ENCODE results near the gene KCNC1. TPM values are rescaled to one million over a fixed set of nuclear protein-coding genes. Genes with fewer than 3 reads are reported as not detected.

Gene KCNC1
- total and polyA plus RNA-seq, 9 of the 15 experiments (the other 6 are each of a cell fraction or from before 2014, with no cell fraction given), result 0.05 to 0.08 TPM; not detected in 7

DNA sequence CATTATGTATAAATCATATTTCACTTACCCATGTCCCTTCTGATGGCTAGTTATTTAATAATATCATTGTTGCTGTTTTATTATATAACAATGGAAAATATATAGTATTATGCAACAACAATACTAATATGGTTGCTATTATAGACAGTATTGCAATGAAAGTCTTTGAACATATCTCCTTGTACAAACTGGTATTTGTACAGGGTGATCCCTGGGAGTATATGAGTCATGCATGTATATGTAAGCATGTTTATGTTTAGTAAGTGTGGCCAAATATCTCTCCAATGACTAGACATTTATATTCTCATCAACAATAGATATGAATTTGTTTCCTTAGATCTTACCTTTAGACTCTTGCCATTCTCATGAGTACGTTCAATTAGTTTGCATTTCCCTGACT is 55.9 kb downstream of the KCNC1 start:
- no peak for FAIRE-seq
- ATAC-seq, result no peak
- ChIA-PET CTCF (ENCODE audit: low intra/inter-chr PET ratio) (no interaction called here), POLR2A (interaction anchor here (1.0 kb wide), 1 partner anchor 11 kb away, joined by 3 read pairs; no protein-coding TSS in a partner anchor)
- BruUV-seq (replicated peaks), result no TSS peak
- Histone ChIP-seq H3K4me3 (no peak overlapping the region), H3K9me1 (ENCODE audit: control insufficient read depth, insufficient read depth, low read length) (no peaks in the 10 kb centered on the region), H3K36me3 (ENCODE audit: control insufficient read depth, insufficient read depth, low read length) (no peaks in the 10 kb centered on the region), H3K27ac (ENCODE audit: extremely low read depth, low read depth, low read length) (no peak overlapping the region), H2AFZ (ENCODE audit: low read depth, low read length) (no peak overlapping the region), H3K9ac (ENCODE audit: insufficient read depth in 1 of 2, low read depth in 2 of 2, low read length in 2 of 2) (no peak overlapping the region), H3K27me3 (ENCODE audit: control insufficient read depth in 2 of 2, insufficient read depth in 2 of 2, low read length in 2 of 2) (no peaks in the 10 kb centered on the region), H3K4me2 (ENCODE audit: insufficient read depth, low read length) (no peak overlapping the region), H3K9me3 (replicated peaks; ENCODE audit: control insufficient read depth, insufficient read depth, low read depth, low read length) (no peaks in the 10 kb centered on the region), H3K79me2 (ENCODE audit: control insufficient read depth, insufficient read depth, low read length) (no peaks in the 10 kb centered on the region), H3K4me1 (replicated peaks in 1 of 2; ENCODE audit: control insufficient read depth in 2 of 2, insufficient read depth in 2 of 2, low read length in 2 of 2) (peaks cover 0 to 6% of the 10 kb centered on the region in 2 experiments; a peak in 1 of 5 replicates), H4K20me1 (replicated peaks; ENCODE audit: control insufficient read depth, insufficient read depth, low read length) (no peaks in the 10 kb centered on the region; the same call in 1 of the 2 replicates)
- DNase-seq (ENCODE audit: extremely low read depth in 1 of 4, low spot score in 3 of 4), result no peak
- in situ Hi-C loops (cut with MboI) (no loop called here), intact Hi-C loops (cut with micrococcal nuclease) (no loop called here)
- 50% methylated on average over 1 of the region's 1 CpG for WGBS (ENCODE audit: insufficient coverage, low coverage, missing lambda C conversion rate)
- TF ChIP-seq ZEB2 (IDR thresholded peaks at IDR 0.05) (no peak), ZNF143 (CRISPR knock-in tag; IDR thresholded peaks at IDR 0.05) (no peak), YBX1 (IDR thresholded peaks at IDR 0.05) (no peak), FOSL1 (tag; conservative IDR thresholded peaks at IDR 0.05) (peak; percentile 67), KLF1 (tag; IDR thresholded peaks at IDR 0.05) (no peak), CEBPG (CRISPR knock-in tag; IDR thresholded peaks at IDR 0.05) (no peak), CEBPG (tag; conservative IDR thresholded peaks at IDR 0.05 in 1 of 2, IDR thresholded peaks at IDR 0.05 in 1 of 2) (peak in 1 of 2 experiments; percentile 65; a peak in 2 of 4 replicates), MAFG (tag; conservative IDR thresholded peaks at IDR 0.05) (0 out of 2 replicates have a peak, but pooled peaks have one; percentile 31), CEBPB (tag; IDR thresholded peaks at IDR 0.05) (0 out of 2 replicates have a peak, but pooled peaks have one; percentile 25), HLTF (IDR thresholded peaks at IDR 0.05) (no peak), NFE2 (IDR thresholded peaks at IDR 0.05; ENCODE audit: low read depth) (peak; percentile 14; the same call in 1 of the 2 replicates)
- TF ChIP-seq, protein P1, sequence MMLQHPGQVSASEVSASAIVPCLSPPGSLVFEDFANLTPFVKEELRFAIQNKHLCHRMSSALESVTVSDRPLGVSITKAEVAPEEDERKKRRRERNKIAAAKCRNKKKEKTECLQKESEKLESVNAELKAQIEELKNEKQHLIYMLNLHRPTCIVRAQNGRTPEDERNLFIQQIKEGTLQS (IDR thresholded peaks at IDR 0.05), result peak; percentile 25; the same call in 1 of the 2 replicates
- TF ChIP-seq, protein P1 (CRISPR knock-in tag; conservative IDR thresholded peaks at IDR 0.05), result no peak
- TF ChIP-seq, protein P2, sequence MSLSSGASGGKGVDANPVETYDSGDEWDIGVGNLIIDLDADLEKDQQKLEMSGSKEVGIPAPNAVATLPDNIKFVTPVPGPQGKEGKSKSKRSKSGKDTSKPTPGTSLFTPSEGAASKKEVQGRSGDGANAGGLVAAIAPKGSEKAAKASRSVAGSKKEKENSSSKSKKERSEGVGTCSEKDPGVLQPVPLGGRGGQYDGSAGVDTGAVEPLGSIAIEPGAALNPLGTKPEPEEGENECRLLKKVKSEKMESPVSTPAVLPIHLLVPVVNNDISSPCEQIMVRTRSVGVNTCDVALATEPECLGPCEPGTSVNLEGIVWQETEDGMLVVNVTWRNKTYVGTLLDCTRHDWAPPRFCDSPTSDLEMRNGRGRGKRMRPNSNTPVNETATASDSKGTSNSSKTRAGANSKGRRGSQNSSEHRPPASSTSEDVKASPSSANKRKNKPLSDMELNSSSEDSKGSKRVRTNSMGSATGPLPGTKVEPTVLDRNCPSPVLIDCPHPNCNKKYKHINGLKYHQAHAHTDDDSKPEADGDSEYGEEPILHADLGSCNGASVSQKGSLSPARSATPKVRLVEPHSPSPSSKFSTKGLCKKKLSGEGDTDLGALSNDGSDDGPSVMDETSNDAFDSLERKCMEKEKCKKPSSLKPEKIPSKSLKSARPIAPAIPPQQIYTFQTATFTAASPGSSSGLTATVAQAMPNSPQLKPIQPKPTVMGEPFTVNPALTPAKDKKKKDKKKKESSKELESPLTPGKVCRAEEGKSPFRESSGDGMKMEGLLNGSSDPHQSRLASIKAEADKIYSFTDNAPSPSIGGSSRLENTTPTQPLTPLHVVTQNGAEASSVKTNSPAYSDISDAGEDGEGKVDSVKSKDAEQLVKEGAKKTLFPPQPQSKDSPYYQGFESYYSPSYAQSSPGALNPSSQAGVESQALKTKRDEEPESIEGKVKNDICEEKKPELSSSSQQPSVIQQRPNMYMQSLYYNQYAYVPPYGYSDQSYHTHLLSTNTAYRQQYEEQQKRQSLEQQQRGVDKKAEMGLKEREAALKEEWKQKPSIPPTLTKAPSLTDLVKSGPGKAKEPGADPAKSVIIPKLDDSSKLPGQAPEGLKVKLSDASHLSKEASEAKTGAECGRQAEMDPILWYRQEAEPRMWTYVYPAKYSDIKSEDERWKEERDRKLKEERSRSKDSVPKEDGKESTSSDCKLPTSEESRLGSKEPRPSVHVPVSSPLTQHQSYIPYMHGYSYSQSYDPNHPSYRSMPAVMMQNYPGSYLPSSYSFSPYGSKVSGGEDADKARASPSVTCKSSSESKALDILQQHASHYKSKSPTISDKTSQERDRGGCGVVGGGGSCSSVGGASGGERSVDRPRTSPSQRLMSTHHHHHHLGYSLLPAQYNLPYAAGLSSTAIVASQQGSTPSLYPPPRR (CRISPR knock-in tag; IDR thresholded peaks at IDR 0.05; ENCODE audit: borderline replicate concordance), result no peak

Data from K562 (cell line).